Esophagus mucosa (tissue), 1 donor: ENCODE data around the gene NLK. TPM values are rescaled to one million over a fixed set of nuclear protein-coding genes. Genes with fewer than 3 reads are reported as not detected.
A peak's percentile ranks its signal among the peaks of the same experiment; 100 is the strongest.
"Not testable (repeated sequence)": the region's sequence is repeated elsewhere in the genome, so short reads cannot be mapped to it uniquely, and the experiment has no call there.

Source experiments
- ATAC-seq: fragments of 200-7000 bp; cut with Tn5 transposase; one replicate; pipeline ENCODE4 v1.9.1; 2020
- total RNA-seq: library from RNA; stranded (reverse); gene quantifications from one replicate; pipeline ENCODE4 v1.2.4, GENCODE V29; 2023
- donor health status: DM: yes; HTN: yes; CAD: no.

Gene NLK
- total RNA-seq, 1 donor from 2014 or later = 6.7 TPM

DNA sequence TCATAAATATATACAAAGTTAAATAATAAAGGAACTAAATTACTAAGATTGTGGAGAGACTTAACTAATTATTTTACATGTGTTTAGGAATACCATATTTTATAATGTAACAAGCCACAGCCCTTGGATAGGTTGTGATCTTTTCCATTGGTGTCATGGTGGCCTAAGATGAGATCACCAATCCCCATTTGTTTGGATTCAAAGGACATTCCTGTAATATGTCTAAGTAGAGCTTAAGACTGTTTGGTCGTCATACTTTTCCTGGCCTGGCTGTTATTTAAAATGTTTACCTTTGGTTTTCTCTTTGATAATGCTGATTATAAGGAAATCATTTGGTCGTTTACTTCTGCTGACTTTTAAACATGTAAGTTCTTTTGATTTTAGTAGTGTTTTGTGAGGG, 118.1 kb downstream of the NLK start:
- ATAC-seq = no peak

DNA sequence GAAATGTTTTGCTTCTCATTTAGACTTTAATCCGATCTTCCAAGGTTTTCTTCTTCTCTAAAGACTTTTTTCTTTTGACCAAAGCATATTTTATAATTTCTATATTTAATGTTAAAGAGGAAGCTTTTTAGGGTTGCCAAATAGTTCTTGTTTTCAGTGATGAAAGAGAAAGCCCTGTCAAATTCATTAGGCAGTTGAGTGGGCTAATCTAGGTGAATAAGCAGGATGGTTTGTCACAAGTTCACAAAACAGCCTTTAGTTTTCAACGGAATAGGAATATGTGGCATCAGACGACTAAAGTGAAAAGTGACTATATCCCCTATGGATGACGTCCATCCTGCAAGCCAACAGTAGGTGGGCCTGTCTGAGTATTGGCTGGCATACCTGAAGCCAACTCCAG, 118.8 kb downstream of the NLK start:
- no peak for ATAC-seq

DNA sequence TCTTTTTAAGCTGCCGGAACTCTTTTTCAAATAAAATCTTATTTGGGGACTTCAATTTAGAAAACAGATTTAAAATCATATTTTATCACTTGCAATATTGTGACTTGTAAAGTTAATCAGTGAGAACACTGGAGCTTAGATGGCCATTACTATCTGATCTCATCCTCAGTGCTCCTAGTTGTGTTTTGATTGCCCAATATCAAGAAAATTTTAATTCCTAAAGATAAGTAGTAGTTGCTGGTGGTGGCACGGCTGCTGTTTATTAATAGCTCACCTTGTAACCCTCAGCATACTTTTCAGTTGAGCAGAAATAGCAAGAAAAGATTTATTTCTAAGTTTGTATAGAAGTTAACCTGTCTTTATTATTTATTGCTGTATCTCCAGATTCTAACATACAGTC, 124.0 kb downstream of the NLK start:
- ATAC-seq = no peak

DNA sequence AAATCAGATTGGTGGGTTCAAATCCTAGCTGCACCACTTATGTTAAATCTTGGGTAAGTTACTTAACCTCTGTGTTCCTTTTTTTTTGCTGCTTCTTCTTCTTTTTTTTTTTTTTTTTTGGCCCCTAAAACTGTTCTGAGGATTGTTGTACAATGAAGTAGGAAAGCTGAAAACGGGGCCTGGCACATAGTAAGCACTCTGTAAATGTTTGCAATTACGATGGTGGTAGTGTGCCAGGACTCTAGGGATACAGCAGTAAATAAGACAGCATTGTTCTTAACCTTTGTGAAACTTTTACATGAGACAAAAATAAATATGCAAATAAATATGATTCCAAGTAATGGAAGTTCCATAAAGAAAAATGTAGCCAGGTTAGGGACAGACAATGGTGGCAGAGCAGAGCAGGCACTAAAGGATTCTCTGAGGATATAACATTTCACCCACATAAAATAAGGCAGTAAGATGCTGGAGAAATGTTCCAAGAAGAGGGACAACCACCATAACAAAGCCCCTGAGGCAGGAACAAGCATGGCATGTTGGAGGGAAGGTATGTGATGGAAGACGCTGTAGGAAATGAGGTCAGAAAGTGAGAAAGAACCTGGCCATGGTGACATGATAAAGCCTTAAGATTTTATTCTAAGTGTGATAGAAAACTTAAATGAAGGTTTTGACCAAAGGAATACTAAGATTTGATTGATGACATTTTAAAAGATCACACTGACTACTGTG, 127.3 kb downstream of the NLK start:
- no peak for ATAC-seq

DNA sequence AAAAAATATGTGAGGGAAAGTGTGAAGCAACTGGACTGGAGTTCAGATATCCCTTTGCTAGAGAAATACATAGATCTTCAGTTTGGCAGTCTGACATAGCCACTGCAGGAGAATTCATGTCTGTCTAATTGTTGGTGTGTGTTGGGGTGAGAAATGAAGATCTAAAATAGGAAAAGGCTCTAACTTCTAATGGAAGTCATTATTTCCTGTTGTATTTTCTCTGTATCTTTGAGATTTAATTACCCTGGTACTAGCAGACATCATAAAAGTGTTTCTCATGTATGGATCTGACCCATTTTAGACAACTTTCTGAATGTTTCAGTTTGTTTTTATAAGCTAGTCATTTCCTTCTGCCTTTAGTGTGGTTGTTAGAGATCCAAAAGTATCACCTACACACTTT, 128.3 kb downstream of the NLK start:
- ATAC-seq = no peak

DNA sequence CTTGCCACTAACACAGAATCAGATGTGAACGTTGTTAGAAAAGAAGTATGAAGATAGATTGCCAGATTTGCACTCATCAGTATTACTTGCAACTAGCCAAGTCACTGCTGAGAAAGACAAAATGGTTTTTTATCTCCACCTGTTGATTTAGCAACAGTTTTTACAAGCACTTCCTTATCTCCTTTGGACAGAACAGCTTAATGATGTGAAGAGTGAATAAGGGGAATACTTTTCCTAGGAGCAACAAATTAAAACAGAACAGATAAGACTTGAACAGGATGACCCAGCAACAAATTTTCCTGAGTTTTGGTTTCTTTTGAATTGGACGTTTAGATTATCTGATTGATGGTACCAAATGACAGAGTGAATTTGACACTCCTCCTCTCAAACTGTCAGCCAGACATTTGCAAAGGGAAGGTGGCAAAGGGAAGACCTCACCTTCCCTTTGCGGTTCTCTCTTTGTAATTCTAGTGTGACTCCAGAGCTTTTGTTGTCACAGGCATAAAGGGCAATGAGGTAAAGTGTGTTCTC, 130.6 kb downstream of the NLK start:
- no peak for ATAC-seq

DNA sequence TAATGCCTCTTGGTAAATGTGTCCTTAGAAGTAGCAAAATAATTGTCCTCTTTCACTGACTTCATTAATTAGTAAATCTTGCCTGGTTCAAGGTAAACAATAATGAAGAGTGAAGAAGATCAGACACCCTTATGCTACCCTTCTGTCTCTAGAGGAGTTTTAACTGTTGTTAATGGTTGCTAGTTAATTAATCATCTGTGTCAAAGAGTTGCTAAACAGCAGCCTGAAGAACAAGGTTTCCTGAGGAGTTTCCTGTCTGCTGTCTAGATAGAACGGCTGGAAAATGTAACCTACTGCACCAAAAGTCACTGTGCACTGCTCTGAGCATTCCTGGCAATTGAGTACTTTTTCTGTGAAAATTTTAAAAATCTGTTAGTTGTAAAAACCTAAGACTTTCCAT, 131.3 kb downstream of the NLK start:
- no peak for ATAC-seq

DNA sequence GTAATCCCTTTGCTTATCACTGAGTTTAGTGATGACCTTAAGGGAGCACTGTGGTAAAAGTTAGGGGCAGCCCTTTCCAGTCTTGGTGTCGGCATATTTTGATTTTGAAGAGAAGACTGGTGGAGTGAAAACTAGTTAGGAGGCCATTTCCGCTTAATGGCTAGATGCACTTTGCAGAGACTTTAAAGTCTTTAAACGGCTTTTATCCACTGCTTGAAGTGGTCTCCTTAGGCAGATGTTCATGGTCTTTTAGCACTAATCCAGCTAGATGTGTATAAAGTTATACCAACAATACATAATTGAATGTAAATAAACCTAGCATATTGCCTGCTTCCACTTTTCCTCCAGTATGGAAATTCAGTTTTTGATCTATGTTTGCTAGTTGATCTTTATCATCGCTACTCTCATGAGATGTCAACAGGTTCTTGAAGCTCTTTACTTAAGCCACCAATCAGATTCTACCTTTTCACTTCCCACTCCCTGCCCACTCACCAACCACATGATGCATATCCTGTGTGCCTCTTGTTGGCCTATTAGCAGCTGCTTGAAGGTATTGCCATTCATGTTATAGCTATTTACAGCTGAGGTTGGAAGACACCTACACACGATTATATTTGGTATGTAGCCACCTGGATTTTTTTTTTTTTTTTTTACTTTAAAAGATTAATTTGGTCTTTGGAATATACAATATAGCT, 132.0 kb downstream of the NLK start:
- ATAC-seq = no peak

DNA sequence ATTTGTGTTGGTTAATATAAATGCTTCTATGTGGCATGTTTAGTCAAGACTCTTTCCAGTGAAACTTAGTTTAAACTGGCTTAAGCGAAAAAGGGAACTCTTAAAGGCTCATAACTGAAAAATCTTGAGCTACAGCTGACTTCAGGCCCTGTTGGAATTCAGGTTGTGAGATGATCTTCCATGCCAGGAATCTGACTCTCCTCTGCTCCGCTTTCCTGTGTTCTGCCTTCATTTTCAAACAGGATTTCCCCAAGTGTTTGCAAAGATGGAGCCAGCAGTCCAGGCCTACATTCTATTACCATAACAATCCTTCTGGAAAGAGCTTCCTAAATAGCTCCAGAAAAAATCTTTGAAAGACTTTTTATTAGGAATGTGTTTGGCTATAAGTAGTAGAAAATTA, 134.9 kb downstream of the NLK start:
- ATAC-seq = no peak

DNA sequence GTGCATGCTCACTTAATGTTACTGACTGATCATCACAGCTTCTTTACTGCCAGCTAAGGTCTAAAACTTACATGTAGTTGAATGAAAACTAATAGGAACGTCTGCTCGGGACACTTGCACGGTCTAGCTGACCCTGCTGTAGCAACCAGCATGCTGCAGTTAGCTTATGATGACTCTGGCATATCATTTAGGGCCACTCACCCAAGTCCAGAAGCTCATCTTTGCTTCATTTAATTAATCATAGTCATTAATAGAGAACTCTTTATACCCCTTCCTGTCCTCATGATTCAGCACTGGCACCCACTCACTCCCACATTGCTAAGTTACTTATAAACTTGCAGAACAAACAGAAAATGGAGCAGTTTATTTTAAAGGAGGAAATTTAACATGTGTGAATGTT, 136.3 kb downstream of the NLK start:
- ATAC-seq = no peak

DNA sequence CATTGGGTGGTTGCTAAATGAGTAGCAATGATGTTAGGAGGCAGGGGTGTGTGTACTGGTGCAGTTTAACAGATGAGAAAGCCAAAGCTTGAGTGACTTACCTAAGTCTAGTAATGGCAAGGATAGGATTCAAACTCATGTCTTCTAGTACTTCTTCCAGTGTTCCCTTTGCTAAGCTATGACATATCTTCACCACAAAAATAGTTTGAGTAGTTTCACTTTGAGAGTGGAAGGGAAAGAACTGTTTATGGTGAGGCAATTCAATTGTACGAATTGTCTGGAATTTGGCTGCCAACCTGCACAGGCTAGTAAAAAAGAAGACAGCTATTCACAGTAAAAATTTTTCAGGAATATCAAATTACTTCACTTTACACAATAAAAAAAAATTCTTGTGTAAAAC, 138.0 kb downstream of the NLK start:
- ATAC-seq = no peak

DNA sequence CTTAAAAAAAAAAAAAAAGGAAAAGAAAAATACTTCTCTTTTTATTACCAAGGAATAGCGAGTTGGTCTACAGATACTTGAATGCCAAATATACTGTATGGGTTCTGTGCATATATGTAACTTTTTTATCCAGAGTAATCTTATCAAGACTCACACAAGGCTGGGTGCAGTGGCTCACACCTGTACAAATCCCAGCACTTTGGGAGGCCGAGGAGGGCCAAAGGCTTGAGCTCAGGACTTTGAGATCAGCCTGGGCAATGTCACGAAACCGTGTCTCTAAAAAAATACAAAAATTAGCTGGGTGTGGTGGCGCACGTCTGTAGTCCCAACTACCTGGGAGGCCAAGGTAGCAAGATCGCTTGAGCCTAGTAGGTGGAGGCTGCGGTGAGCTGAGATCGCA, 139.1 kb downstream of the NLK start:
- no peak for ATAC-seq

DNA sequence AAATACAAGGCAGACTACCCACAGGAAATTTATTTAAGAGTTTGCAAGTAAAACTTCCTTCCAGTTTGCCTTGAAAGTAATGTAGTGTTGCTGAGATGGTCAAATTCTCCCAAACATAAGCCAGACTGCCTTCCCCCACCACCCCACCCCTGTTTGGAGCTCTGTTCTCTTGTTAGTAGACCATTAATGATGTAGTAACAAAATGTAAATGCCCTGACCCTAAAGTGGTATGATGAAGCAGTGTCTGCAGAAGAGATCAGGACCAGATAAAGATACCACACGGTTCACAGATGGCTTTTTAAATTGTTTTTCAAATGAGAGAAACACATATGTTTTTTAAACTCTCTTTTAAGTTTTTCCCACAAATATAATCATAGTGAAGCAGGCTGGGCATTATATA, 140.1 kb downstream of the NLK start:
- no peak for ATAC-seq

DNA sequence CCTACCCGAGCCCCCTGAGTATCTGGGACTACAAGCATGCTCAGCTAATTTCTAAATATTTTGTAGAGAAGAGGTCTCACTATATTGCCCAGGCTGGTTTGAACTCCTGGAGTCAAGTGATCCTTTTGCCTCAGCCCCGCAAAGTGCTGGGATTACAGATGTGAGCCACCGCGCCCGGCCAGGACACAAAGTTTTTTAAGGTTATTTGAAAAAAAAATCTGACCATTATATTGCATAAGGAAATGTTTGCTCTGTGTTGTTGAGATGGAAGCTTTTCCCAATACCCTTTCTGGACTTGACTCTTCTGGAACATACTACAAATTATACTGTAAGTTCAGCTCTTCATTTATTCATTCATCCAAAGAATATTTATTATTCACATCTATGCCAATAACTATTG, 143.2 kb downstream of the NLK start:
- ATAC-seq = no peak

DNA sequence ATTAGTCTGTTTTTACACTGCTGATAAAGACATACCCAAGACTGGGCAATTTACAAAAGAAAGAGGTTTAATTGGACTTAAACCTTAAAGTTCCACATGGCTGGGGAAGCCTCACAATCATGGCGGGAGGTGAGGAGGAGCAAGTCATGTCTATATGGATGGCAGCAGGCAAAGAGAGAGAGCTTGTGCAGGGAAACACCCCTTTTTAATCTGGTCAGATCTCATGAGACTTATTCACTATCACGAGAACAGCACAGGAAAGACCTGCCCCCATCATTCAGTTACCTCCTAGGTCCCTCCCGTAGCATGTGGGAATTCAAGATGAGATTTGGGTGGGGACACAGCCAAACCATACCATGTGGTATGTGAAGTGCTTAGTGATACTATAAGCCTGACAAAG, 144.0 kb downstream of the NLK start:
- not testable (repeated sequence) for ATAC-seq

DNA sequence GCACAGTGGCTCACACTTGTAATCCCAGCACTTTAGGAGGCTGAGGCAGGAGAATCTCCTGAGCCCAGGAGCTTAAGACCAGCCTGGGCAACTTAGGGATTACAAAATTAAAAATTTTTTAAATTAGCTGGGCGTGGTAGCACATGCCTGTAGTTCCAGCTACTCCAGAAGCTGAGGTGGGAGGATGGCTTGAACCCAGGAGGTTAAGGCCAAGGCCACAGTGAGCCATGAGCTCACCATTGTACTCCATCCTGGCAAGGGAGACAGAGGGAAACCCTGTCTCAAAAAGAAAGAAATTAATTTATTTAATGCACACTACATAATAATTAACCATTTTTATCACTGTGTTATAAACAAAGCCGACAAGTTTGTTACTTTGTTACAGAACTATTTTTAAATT, 145.5 kb downstream of the NLK start:
- ATAC-seq = peak; percentile 36

DNA sequence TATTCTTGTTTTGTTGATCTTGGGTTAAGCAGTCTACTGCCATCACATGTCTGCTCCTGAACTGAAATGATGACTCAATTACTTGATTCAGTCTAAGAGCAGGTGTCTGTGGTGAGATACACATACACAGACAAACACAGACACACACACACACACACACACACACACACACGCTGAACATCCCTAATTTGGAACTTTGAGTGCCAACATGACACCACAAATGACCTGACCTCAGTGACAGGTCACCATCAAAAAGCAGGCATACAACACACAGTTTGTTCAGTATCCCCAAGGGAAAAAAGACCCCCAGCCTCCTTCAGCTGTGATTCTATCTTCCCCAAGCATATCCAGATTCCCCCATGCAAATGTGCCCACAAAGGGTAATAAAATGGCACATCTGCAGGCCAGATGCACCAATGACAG, 146.4 kb downstream of the NLK start:
- peak; percentile 93 for ATAC-seq

DNA sequence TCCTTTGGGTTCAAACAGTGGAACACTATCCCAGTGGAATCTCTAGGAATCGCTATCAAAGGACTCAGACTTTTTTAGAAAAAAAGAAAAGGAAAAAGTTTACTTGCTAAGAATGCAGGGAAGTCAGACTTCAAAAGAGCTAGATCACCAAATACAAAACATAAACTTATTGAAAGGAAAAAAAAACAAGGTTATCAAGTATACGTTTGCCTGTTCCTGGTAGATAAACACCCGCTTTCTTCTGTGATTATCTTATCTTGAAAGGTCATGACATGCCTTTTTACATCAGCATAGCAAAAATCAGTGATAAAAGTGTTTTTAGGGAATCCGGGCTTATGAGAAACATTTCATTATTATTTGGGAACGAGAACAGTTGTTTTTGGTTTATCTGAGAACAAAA, 147.2 kb downstream of the NLK start:
- ATAC-seq = no peak

DNA sequence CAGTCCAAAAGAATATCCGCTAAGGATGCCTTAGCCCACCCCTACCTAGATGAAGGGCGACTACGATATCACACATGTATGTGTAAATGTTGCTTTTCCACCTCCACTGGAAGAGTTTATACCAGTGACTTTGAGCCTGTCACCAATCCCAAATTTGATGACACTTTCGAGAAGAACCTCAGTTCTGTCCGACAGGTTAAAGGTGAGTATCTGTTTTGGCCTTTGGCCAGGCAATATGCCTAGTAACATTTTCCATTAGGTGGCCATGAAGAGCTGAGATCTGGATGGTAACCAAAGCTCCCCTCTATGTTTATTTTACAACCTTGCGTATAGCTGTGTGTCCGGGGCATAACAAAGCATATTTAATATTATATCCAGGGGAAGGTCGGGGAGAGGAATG, 148.5 kb downstream of the NLK start:
- ATAC-seq = no peak

DNA sequence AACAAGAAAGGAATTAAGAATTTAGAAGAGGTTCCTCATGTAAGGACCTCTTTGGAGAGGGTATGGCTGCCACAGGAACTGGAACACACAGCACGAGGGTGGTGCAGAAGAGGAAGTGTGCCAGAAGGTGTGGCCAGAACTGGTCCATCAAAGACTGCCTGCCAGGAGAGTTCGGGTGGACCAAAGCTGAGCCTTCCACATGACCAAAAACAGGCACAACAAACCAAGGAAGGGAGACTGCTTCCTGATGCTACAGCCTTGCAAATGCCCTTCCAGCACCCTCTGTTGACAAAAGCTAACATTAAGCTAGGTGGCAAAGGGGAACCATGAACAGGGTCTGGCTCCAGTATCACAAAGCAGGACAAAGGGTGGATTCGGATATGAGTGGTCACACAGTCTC, 150.8 kb downstream of the NLK start:
- peak; percentile 88 for ATAC-seq

DNA sequence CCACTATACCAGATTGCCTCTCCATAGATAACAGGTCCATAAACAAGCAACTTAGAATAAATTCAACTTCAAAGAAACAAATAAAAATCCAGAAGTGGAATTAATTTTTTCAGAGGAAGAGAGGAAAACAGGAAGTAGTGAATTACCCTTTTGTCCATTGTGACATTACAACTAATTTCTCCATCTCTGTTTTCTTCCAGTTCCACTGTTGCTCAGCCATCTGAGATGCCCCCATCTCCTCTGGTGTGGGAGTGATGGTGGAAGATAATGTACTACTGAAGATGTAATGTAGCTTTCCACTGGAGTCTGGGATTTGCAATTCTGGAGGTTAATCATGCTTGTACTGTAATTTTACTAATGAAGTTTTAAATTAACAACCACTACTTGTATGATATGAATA, 151.9 kb downstream of the NLK start:
- ATAC-seq = no peak

DNA sequence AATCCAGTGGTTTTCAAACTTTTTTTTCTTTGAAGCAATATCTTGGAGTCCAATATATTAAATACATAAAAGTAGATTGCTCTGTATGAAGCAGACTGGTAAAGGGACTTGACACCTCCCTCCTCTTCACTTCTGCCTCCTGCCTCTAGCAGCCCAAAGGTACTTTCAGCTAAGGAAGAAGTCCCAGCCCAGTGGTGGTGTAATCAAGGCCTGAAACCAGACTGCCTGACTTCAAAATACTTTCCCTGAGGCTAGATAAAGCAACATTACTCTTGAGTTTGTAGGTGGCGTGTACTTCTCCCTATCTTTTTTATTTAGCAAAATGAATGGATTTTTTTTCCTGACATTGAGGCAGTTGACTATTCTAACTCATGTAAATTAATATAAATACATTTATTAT, 154.2 kb downstream of the NLK start:
- no peak for ATAC-seq

DNA sequence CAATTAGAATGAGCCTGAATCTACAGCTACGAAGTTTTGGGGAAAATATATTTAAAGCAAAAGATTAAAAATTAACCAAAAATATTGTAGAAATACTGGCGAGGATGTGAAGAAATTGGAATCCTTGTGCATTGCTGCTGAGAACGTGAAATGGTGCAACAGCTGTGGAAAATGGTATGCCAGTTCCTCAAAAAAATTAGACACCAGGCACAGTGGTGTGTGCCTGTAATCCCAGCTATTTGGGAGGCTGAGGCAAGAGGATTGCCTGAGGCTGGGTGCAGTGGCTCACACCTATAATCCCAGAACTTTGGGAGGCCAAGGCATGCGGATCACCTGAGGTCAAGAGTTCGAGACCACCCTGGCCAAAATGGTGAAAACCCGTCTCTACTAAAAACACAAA, 156.6 kb downstream of the NLK start:
- no peak for ATAC-seq

DNA sequence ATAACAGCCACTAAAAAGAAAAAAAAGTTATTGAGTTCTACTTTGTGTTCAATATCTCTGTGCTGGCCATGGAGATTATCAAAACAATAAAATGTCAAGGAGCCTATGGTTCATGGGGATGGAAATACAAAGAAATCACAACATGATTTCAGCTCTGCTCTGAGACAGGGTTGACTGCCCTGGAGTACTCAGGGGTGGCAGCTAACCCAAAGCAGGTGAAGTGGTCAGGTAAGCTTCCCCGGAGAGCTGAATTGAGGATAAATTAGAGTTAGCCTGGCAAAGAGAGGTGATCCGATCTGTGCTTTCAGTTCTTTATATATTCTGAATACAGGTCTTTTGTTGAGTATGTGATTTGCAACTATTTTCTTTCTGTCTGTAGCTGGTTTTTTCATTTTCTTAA, 157.3 kb downstream of the NLK start:
- ATAC-seq = no peak
